GM18502 (cell line): ENCODE measurements around the gene SPATA16.
"Not testable (repeated sequence)": the region's sequence is repeated elsewhere in the genome, so short reads cannot be mapped to it uniquely, and the experiment has no call there.

Experiments used
- ATAC-seq: cut with Tn5 transposase; IDR thresholded peaks from one replicate; pipeline ENCODE4 v1.9.1; 2021; ENCODE audit warnings: mild to moderate bottlenecking; ENCODE audit not compliant: unreplicated experiment, poor library complexity

SPATA16 gene

DNA sequence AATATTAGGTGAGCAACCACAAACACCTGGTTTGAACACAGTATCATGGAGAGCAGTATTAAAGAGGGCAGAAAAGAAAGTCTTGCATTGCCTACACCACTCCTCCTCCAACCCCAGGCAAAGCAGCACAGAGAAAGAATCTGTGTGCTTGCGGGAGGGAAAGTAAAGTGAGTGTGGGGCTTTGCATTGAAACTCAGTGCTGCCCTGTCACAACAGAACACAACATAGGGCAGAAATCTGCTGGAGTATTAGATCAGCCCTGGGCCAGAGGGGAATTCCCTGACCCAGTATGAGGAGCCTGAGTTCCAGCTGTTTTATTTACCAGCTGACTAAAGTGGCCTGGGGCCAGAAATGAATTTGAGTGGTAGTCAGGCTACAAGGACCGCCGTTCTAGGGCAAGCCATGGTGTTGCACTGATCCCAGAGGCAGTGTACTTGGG, 75.5 kb downstream of the SPATA16 start:
- ATAC-seq, result no peak

DNA sequence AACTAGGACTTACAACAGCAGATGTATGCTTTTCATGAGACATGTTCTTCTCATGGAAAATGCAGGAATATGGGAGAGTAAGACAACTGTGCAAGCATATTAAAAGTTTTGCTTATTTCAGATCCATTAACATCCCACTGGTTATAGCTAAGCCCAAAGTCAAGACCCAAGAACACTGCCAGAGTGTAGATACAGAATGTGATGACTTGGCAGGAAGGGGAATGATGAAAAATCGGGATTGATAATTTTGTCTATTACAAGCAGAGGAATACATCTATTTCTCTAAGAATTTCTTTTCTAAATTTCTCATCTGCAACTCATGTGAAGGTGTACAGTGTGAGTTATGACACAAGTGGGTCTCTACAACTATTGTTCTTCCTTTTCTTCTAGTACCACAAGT, 76.4 kb downstream of the SPATA16 start:
- no peak for ATAC-seq

DNA sequence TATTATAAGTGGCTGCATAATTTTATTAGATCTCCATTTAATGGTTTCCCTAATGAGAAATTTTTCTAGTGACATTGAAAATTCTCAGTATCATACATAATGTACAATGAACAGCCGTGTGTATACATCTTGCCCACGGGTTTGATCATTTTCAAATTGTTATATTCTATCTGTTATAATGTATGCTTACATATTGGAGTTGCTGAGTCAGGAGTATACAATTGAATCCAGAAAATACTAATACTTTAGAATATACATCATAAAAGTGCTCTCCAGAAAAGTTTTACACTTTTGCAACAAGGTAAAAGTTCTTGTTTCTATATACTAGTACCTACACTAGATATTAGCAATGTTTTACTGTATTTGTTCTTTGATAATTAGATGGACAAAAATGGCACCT, 82.8 kb downstream of the SPATA16 start:
- no peak for ATAC-seq

DNA sequence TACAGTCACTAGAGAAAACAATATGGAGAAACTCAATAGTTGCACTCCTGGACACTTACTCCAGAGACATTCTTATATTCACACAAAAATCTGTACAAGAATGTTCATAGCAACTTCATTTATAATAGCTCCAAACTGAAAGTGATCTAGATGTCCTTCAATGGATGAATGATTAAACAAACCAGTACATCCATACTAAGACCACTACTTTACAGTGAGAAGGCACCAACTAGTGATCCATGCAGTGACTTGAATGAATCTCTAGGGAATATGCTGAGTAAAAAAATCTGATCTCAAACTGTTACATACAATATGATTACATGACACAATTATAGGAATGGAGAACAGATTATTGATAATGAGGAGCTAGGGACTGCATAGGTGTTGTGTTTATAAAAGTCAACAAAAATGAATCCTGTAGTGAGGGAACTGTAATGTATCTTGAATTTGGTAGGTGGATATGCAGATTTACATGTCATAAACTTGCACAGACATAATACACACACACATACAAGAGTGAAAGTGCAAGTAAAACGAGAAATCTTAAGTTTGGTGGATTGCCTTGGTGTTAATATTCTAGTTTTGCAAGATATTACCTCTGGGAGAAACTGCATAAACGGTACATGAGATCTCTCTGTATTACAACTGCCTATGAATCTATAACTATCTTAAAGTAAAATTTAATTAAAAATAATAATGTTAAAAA, 85.7 kb downstream of the SPATA16 start:
- ATAC-seq, result no peak

DNA sequence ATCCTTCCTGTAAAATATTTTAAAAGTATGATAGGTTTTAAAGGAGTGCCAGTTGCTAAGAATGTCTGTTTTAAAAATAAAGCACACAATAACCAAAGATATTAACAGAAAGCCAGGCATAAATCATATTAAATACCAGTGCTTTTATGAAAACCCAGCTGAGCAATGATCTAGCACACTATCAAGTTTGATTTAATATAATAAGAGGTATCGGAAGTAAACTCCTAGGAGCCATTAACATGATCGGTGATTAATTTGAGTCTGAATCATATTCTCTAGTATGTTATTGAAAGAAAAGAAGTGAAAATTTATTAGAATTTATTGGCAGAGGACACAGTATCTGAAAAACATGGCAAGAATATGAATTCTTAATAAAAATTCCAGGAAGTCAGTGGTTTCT, 91.7 kb downstream of the SPATA16 start:
- no peak for ATAC-seq

DNA sequence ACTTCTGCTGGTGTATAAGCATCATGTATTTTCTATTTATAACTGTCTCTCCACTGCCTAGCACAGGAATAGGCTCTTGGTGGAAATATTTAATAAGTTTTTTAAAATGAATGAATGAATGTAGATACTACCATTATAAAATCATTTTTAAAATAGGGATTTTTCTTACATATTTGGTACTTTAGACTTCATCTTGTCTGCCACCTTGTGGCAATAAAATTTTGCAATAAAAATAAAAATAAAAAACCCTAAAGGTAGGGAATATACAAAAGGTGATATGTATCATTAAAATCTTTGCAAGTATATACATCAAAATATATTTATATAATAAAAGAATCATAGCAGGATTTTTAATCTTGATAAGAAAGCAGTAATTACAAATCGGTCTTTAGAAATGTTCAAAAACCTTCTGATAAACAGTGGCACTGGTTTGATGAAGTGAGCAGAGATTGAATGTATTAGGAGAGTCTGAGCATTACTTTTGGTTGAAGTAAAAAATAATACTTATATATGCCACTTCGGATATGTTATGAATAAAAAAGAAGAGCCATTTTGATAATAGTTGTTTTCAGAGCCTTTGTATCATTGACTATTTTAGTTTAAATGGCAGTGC, 95.2 kb downstream of the SPATA16 start:
- no peak for ATAC-seq

DNA sequence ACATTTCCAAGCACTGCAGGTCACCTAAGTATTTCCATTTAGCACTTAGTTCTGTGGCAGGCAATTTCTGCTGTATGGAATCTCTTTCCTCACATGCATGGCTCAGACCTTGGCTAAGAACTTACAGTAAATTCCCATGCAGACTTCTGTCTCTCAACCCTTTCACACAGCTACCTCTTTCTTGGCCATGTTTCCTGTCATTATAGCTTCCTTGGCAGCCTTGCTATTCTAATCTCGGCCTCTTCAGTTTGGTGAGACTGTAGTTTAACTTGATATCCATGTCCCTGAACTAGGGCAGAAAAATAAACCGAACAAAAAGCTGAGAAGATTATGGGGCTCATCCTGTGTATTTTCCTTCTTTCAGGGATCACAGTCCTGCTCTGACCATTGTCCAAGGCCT, 96.0 kb downstream of the SPATA16 start:
- ATAC-seq, result no peak

DNA sequence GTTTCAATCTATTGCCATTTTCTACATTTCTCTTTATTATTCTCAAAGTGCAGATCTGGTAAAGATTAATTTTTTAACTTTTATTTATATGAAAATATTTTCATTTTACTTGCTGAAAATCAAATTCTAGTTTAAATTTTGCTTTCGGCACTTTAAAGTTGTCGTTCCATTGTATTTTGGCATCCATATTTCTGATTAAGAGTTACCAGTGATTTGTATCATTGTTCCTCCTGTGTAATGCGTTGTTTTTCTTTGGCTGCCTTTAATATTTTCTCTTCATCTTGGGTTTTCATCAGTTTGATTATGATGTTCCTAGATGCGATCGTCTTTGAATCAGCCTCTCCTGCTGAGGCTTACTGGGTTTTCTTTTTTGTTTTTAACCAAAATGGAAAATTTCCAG, 97.3 kb downstream of the SPATA16 start:
- no peak for ATAC-seq

DNA sequence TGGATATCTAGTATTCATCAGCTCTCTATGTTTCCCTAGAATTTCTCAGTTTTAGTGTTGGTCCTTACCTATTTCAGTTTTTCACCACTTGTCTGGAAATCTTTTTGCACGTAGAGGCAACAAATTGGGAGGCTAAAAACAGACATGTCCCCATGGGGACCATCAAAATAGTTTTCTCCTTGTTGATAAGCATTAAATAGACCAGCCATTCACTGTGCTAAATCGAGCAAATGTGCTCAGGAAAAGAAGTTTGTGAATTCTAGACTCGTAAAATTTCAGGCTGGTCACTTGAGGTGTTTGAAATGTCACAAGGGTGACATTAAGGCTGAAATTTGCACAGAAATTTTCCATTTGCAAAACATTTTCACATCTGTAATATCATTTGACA, 102.6 kb downstream of the SPATA16 start:
- no peak for ATAC-seq

DNA sequence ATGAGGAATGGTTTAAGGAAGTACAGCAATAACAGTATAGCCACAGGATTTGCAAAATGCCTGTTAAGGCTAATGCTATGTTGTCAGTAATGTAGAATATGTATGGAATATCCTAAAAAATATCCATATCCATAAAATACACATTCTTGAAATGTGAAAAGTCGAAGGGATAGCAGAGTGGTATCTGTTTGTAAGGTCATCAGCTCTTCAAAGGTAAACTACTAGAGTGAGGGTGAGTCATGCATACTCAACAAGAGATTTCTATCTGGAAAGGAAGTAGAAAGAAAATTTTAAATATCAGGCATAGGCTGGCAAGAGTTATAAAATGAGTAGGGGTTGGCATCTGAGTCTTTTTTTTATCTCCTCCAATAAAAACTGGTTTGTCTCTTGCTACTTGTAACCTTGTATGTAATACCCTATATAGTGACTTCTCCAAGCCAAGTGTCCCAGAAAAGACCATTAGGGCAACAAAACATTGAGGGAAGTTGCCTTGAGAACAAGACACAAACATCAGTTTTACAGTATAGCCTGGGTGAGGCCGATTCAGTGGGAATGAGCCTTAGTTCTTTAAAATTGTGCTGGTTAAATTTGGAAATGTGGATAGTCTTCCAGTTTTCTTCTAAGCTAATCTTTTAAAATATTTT, 103.1 kb downstream of the SPATA16 start:
- ATAC-seq, result no peak

DNA sequence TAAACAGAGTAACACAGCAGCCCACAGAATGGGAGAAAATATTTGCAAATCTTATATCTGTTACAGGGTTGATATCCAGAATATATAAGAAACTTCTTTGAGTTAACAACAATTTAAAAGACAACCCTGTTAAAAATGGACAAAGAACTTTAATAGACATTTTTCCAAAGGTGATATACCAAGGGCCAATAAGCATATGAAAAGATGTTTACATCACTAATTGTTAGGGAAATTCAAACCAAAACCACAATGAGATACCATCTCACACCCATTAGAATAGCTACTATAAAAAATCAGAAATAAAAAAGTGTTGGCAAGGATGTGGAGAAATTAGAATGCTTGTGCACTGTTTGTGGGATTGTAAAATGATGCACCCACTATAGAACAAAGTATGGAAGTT, 110.8 kb downstream of the SPATA16 start:
- no peak for ATAC-seq

DNA sequence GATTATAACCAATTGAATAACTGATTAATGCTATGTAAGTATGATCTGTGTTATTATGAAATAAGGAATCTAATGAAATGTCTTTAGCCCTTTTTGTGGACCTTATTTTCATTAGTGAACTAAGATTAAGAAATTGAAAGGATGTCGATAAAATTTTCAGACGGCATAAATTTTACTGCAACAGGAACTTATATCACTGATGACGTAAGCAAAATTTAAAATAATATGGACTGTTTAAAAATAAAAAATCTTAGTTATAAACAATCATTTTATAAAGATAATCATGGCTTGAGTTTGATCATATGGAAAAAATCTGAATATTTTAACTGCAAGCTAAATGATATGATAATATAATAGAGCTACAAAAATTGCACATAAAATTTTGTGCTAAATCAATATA, 112.7 kb downstream of the SPATA16 start:
- ATAC-seq, result no peak

DNA sequence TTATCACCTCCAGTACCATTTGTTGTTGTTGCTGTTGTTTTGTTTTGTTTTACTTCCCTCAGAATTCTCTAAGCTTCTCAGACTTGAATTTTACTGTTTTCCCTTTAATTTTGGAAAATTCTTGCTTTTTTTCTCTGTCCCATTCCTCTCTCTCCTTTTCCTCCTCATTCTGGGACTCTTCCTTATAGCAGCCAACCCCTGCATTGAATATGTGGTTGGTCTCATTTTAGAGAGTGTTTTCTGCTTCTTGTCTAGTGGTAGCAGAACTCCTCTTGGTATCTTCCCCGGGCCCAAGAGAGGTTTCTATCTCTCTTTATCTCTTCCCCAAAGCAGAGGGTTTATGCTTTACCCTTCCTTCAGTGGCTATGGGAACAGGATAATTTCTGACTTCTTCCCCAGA, 113.6 kb downstream of the SPATA16 start:
- no peak for ATAC-seq

DNA sequence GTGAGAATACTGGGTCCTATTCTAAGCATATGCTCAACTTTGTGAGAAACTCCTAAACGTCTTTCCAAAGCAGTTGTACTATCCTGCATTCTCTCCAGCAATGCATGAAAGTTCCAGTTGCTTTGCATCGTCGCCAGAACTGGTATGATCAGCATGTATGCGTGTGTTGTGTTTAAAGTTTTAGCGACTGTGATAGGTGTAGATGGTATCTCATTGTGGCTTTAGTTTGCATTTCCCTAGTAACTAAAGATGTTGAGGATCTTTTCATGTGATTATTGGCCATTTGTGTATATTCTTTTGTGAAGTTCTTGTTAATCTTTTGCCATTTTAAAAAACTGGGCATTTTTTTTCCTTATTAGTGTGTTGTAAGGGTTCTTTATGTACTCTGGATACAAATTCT, 115.1 kb downstream of the SPATA16 start:
- ATAC-seq, result no peak

DNA sequence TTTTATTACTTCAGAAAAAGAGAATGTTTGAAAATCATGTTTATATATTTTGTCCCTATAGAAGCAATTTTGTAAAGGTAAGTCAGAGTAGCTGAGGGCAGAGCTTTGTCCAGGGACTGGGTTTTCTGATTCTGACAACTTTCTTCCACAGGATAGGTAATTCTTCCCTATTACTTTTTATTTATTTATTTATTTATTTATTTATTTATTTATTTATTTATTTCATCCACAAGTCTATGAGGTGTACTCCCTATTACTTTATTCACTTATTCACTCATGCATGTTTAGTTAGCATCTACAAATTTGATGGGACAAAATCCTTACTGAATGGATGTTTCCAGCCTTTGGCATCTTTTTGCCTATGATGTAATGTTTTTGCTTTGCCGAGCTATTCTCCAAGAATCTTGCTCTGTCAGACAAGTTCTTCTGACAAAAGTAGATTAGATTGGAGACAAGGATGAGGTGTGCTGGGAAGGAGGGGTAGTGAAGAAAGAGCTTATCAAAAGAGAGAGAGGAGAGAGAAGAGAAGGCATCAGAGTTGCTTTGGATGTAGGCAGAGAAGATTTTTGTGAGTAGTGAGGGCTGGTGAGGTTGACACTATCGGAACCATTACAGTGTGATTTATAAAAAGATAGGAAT, 119.4 kb downstream of the SPATA16 start:
- ATAC-seq, result no peak

DNA sequence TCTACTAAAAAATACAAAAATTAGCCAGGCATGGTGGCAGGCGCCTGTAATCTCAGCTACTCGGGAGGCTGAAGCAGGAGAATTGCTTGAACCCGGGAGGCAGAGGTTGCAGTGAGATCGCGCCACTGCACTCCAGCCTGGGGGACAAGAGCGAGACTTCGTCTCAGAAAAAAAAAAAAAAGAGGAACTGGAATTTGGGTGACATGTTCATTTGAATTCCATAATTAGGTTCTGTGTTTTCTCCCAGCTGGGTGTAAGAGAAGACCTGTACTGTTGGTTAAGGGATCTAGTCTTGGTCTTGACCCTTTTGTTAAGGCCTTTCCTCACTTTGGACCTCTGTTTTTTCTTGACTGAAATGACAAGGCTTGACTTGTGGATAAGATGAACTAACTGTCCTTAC, 120.9 kb downstream of the SPATA16 start:
- not testable (repeated sequence) for ATAC-seq

DNA sequence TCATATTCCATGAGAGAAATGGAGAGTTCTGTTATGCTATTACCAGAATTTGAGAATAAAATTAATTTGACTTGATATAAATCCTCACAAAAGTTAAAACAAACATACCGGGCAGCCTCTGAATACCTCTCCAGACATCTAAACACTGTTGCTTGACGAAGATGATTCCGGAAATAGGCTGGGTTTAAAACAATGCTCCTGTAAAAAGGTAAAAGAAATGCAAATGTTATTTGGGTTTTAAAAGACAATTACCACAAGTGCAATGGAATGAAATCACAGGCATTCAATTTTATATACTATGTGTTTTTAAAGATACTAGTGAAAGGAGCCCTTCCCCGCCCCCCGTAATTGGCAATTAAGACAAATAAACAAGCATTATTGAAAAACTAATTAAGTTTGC, 121.7 kb downstream of the SPATA16 start:
- no peak for ATAC-seq

DNA sequence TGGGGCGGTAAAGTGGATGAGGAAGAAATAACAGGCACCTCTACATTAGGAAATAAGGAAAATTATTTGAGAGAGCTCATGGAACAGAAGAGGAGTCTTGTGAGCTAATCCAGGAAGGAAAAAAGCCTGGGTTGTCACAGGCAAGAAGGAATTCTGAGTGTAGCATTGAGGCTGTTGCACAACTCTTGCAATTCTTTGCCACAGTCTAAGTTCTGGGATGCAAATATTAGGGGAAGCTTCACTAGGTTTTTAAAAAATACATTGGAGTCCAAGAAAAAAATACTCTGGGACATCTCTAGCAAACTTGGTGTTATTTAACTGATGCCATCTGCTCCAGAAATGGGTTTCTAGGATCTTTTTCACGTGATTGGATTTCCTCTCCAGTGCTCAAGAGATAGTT, 122.3 kb downstream of the SPATA16 start:
- no peak for ATAC-seq

DNA sequence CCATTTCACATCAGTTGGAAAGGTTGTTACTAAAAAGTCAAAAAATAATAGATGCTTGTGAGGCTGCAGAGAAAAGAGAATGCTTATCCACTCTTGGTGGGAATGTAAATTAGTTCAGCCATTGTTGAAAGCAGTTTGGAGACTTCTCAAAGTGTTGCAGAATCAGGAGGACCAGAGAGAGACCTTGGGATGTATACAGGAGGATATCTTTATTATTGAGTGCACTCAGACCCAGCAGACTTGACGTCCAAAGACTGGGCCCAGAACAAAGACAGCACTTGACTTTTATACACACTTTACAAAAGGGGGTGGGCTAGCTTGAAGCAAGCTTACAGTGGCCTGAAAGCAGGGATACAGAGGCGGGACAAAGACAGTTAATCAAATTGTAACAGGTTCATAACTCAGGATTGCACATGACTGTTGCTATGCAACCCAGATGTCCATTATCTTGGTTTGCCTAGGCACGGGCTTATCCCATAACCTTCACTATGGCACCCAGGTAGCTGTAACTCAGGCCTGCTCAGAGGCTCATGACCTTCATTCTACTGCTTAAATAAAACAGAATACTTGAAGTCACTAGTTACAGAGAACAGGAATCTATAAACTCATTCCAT, 127.7 kb downstream of the SPATA16 start:
- no peak for ATAC-seq

DNA sequence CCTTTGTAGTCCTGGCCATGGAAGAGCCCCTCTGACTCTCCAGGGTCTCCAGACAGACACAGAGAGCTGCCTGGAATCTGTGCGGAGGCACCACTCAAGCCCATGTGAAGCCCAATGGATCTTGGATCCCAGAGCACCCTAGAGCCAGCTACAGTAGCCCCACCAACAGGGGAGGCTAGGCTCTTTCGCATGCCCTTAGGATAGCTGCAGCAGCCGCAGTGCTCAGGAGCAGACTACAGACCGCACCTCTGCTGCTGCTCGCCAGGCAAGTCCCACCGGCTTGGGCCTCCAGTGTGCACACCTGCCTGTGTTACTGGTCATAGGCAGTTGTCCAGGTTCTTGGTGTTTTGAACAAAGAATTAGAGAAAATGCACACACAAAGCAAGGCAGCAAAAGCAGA, 131.6 kb downstream of the SPATA16 start:
- no peak for ATAC-seq

DNA sequence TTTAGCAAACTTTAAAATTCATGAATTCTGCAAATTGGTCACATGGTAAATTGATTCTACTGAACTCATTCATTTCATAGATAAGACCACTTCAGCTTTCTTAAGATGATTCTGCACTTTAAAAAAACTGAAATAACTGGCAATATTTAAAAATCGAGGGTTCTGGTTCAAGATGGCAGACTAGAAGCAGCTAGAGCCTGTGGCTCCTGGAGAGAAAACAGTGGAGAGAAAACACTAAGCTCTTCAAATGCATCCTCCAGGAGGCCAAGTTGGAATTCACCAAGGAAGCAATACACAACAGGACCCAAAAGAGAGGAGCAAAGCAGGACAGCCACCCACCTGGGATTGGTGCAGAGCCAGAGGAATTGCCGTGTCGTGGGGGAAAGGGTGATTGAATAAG, 132.1 kb downstream of the SPATA16 start:
- ATAC-seq, result no peak
